A673 (cell line): ENCODE data around the gene PSMA5. TPM values are rescaled to one million over a fixed set of nuclear protein-coding genes. Genes with fewer than 3 reads are reported as not detected.

Experiments used
- BruUV-seq: library from RNA; stranded (reverse); fragments of 400-500 nt; replicated peaks from 2 replicates; lab custom pipeline; 2021; lab: Mats Ljungman, UMichigan
- CTCF ChIA-PET: fragments of 300-600 bp; sonication (Branson Sonifier 250); formaldehyde crosslinking; loops from one replicate; lab custom pipeline; 2022; ENCODE audit warnings: antibody characterized with exemption; lab: Charles Lee
- POLR2A ChIA-PET: fragments of 300-600 bp; sonication (Branson Sonifier 250); formaldehyde crosslinking; loops from one replicate; lab custom pipeline; 2022; ENCODE audit warnings: antibody characterized with exemption; ENCODE audit not compliant: low non-redundant PET; lab: Charles Lee
- DNase-seq: peaks from one replicate; pipeline ENCODE4 v3.0.0-alpha.2; 2015; ENCODE audit warnings: low spot score
- H3K27ac ChIP-seq: fragments of 200-600 bp; sonication (generic); 2 replicates; pipeline ENCODE4 v1.5.1; 2016; ENCODE audit warnings: mixed run types, low read depth, mild to moderate bottlenecking, mixed read lengths, antibody characterized with exemption, low read length; ENCODE audit not compliant: poor library complexity, severe bottlenecking
- H3K27me3 ChIP-seq: fragments of 200-600 bp; sonication (generic); replicated peaks from 2 replicates; pipeline ENCODE4 v1.6.1; 2017; ENCODE audit warnings: mixed run types, low read depth, mild to moderate bottlenecking, mixed read lengths, antibody characterized with exemption, low read length; ENCODE audit not compliant: insufficient read depth, poor library complexity
- H3K36me3 ChIP-seq: fragments of 200-600 bp; sonication (generic); 2 replicates; pipeline ENCODE4 v1.6.1; 2016; ENCODE audit warnings: mixed run types, mild to moderate bottlenecking, mixed read lengths, antibody characterized with exemption, low read length; ENCODE audit not compliant: insufficient read depth, poor library complexity, severe bottlenecking
- H3K4me1 ChIP-seq: fragments of 200-600 bp; sonication (generic); 2 replicates; pipeline ENCODE4 v1.6.1; 2017; ENCODE audit warnings: mixed run types, mild to moderate bottlenecking, mixed read lengths, antibody characterized with exemption, low read length; ENCODE audit not compliant: insufficient read depth, poor library complexity, severe bottlenecking
- H3K4me3 ChIP-seq: fragments of 200-600 bp; sonication (generic); 2 replicates; pipeline ENCODE4 v1.5.1; 2016; ENCODE audit warnings: low read depth, mixed run types, mild to moderate bottlenecking, mixed read lengths, low read length; ENCODE audit not compliant: poor library complexity, severe bottlenecking
- H3K9me3 ChIP-seq: fragments of 200-600 bp; sonication (generic); 2 replicates; pipeline ENCODE4 v1.6.1; 2016; ENCODE audit warnings: mixed run types, low read depth, mild to moderate bottlenecking, mixed read lengths, antibody characterized with exemption, low read length; ENCODE audit not compliant: poor library complexity, severe bottlenecking
- EZH2 ChIP-seq: fragments of 200-600 bp; sonication (generic); IDR thresholded peaks from 2 replicates; pipeline ENCODE4 v1.6.1; 2017; ENCODE audit warnings: borderline replicate concordance, low read depth, mild to moderate bottlenecking, mixed read lengths, antibody characterized with exemption, low read length; ENCODE audit not compliant: poor library complexity, severe bottlenecking
- intact Hi-C: fragments of 100-400 bp; cut with micrococcal nuclease; formaldehyde crosslinking; loops from one replicate; pipeline ENCODE4 v1.10.0; 2022; ENCODE audit not compliant: unreplicated experiment
- total RNA-seq: library from RNA; stranded (reverse); gene quantifications from 2 replicates; pipeline ENCODE4 v1.2.3, GENCODE V29; 2021
- TF ChIP-seq, protein P1 (sequence below): fragments of 300-800, 200-600 bp; sonication (generic); conservative IDR thresholded peaks from 2 replicates; pipeline ENCODE4 v1.5.1; 2017; ENCODE audit warnings: low read depth, mild to moderate bottlenecking, antibody characterized with exemption, low read length, moderate library complexity, mixed read lengths

Gene PSMA5
- total RNA-seq, 1 experiment from 2014 or later: 201 TPM

GRCh38 chr1:109404838-109405237 lies 21.4 kb downstream of the PSMA5 start:
- TF ChIP-seq, protein P1, sequence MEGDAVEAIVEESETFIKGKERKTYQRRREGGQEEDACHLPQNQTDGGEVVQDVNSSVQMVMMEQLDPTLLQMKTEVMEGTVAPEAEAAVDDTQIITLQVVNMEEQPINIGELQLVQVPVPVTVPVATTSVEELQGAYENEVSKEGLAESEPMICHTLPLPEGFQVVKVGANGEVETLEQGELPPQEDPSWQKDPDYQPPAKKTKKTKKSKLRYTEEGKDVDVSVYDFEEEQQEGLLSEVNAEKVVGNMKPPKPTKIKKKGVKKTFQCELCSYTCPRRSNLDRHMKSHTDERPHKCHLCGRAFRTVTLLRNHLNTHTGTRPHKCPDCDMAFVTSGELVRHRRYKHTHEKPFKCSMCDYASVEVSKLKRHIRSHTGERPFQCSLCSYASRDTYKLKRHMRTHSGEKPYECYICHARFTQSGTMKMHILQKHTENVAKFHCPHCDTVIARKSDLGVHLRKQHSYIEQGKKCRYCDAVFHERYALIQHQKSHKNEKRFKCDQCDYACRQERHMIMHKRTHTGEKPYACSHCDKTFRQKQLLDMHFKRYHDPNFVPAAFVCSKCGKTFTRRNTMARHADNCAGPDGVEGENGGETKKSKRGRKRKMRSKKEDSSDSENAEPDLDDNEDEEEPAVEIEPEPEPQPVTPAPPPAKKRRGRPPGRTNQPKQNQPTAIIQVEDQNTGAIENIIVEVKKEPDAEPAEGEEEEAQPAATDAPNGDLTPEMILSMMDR: no peak
- TF ChIP-seq EZH2: no peak
- intact Hi-C loops: no loop called here
- no peaks in the 10 kb centered on the region for H3K4me1 ChIP-seq
- DNase-seq: no peak
- no peak overlapping the region for H3K4me3 ChIP-seq
- H3K36me3 ChIP-seq: peaks cover 43% of the 10 kb centered on the region
- POLR2A ChIA-PET: no interaction called here
- no peak overlapping the region for H3K27ac ChIP-seq
- CTCF ChIA-PET: no interaction called here
- no peaks in the 10 kb centered on the region for H3K9me3 ChIP-seq
- no peaks in the 10 kb centered on the region for H3K27me3 ChIP-seq
- BruUV-seq: no TSS peak

DNA sequence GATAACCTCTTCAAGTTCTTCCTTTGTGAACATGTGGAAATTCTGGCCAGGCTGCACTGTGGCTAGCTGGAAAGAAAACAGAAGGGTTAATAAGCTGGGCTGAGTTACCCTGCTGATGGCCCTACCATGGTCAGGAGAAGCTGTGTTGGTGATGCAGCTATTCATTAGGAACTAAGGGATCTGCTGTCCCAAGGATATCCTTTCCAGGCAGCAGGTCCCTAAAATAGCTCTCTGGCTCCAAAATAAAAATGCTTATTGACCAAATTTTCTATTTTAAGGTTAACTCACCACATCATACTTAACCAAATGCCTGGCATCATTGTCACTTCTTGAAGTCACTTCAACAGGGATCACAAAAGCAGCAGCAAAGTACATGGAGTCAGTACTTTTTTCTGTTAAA lies 24.2 kb downstream of the PSMA5 start:
- no peak for TF ChIP-seq EZH2
- TF ChIP-seq, protein P1: no peak
- Histone ChIP-seq H3K9me3 (no peaks in the 10 kb centered on the region), H3K4me3 (no peak overlapping the region), H3K4me1 (peaks cover 9% of the 10 kb centered on the region), H3K36me3 (peaks cover 30% of the 10 kb centered on the region), H3K27ac (no peak overlapping the region), H3K27me3 (no peaks in the 10 kb centered on the region)
- DNase-seq: no peak
- ChIA-PET CTCF (interaction anchor here (0.6 kb wide), 1 partner anchor 121 kb away, joined by 3 read pairs; no protein-coding TSS in a partner anchor), POLR2A (interaction anchor here (0.7 kb wide), 1 partner anchor 11 kb away, joined by 6 read pairs; no protein-coding TSS in a partner anchor)
- intact Hi-C loops: no loop called here
- BruUV-seq: no TSS peak

DNA sequence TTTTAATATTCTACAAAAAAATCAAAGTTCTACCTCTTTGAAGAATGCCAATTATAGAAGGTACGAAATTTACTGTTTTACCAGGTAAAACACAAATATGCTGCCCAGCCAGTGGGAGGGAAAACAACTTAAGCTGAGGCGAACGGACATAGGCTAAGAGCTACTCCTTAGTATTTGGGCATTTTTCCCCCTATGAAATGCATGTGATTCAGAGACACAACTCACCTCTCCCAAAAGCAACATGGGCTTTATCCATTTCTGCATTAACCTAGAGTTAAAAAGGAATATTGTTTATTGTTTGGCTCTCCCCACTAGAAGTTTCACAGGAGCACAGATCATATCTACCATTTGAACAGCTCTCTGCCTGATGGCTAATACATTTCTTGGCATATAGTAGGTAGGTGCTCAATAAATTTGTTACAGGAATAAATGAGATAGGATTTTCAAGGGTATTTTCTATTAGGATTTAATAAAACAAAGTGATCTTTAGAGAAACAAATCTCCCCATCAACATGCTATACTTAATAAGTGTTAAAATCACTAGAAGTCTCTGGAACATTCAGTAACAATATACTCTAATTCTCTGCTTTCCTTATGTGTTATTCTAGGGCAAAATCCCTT lies 26.1 kb downstream of the PSMA5 start:
- BruUV-seq: no TSS peak
- ChIA-PET CTCF (interaction anchor here (0.6 to 0.8 kb wide), 2 partner anchors 33 to 123 kb away, joined by 3 to 5 read pairs; no protein-coding TSS in a partner anchor), POLR2A (no interaction called here)
- H3K27me3 ChIP-seq: no peaks in the 10 kb centered on the region
- intact Hi-C loops: no loop called here
- H3K27ac ChIP-seq: no peak overlapping the region
- H3K36me3 ChIP-seq: peaks cover 22% of the 10 kb centered on the region
- DNase-seq: no peak
- H3K4me3 ChIP-seq: no peak overlapping the region
- H3K9me3 ChIP-seq: no peaks in the 10 kb centered on the region
- no peak for TF ChIP-seq EZH2
- TF ChIP-seq, protein P1: no peak
- peaks cover 23% of the 10 kb centered on the region for H3K4me1 ChIP-seq
